ENCODE data around the gene AURKA. TPM values are rescaled to one million over a fixed set of nuclear protein-coding genes. Genes with fewer than 3 reads are reported as not detected.
"Not testable (repeated sequence)": the region's sequence is repeated elsewhere in the genome, so short reads cannot be mapped to it uniquely, and the experiment has no call there.

The AURKA gene
- total and polyA plus RNA-seq, 2 of the 8 experiments (the other 6 are each of a cell fraction or from before 2014, with no cell fraction given): 45.8 to 84.8 TPM

- H3K23me2 ChIP-seq (ENCODE audit: low read depth, low read length); FAIRE-seq; DNase-seq (ENCODE audit: low read depth in 1 of 2, low spot score in 2 of 2); H2BK120ac ChIP-seq (replicated peaks; ENCODE audit: low read depth, low read length); H2BK15ac ChIP-seq (ENCODE audit: low read length); H3K4me3 ChIP-seq (ENCODE audit: extremely low read depth in 1 of 4, insufficient read depth in 2 of 4, low read depth in 3 of 4, low read length in 4 of 4); H2BK20ac ChIP-seq (ENCODE audit: low read length); H3K14ac ChIP-seq (ENCODE audit: insufficient read length); POLR2A ChIA-PET (ENCODE audit: partially characterized antibody); H2BK12ac ChIP-seq (ENCODE audit: low read depth, low read length); H3K9me3 ChIP-seq (ENCODE audit: insufficient read depth in 2 of 2, low read depth in 1 of 2, low read length in 1 of 2); H3K4ac ChIP-seq (replicated peaks; ENCODE audit: insufficient read length, low read depth, low read length); H3K4me1 ChIP-seq (replicated peaks in 1 of 4; ENCODE audit: control insufficient read depth in 3 of 4, insufficient read depth in 4 of 4, low read length in 3 of 4); H4K91ac ChIP-seq (replicated peaks; ENCODE audit: insufficient read length, low read length); H3K18ac ChIP-seq (ENCODE audit: extremely low read depth, low read length); H4K5ac ChIP-seq (ENCODE audit: insufficient read length, low read depth, low read length); H3K79me1 ChIP-seq (ENCODE audit: low read depth, low read length); H4K20me1 ChIP-seq (replicated peaks in 1 of 2; ENCODE audit: control insufficient read depth in 1 of 2, insufficient read depth in 2 of 2, low read length in 2 of 2); H3K9ac ChIP-seq (replicated peaks in 1 of 4; ENCODE audit: extremely low read depth in 1 of 4, low read depth in 3 of 4, low read length in 3 of 4); H3K27me3 ChIP-seq (replicated peaks in 1 of 4; ENCODE audit: control insufficient read depth in 3 of 4, extremely low read depth in 1 of 4, insufficient read depth in 3 of 4, low read length in 3 of 4); H2AK5ac ChIP-seq (ENCODE audit: low read depth, low read length); H3K79me2 ChIP-seq (ENCODE audit: control insufficient read depth in 1 of 2, insufficient read depth in 2 of 2, low read length in 2 of 2); H3K56ac ChIP-seq (replicated peaks; ENCODE audit: insufficient read length, low read depth, low read length); H2AFZ ChIP-seq (ENCODE audit: low read length); H4K8ac ChIP-seq (ENCODE audit: extremely low read depth, insufficient read depth, low read length); H3K27ac ChIP-seq (ENCODE audit: low read depth, low read length); H2BK5ac ChIP-seq (ENCODE audit: low read depth, low read length); H3K23ac ChIP-seq (ENCODE audit: insufficient read length); H3K4me2 ChIP-seq (ENCODE audit: insufficient read depth in 1 of 2, low read depth in 2 of 2, low read length in 2 of 2): not testable (repeated sequence)
- H3K36me3 ChIP-seq (ENCODE audit: control insufficient read depth in 2 of 4, insufficient read depth in 4 of 4, low read length in 3 of 4): peaks cover 0 to 22% (median 10%) of the 10 kb centered on the region in 4 experiments; a peak in 6 of 8 replicates
- 93% methylated on average over 7 of the region's 7 CpGs; no CpG with 5 or more reads in 1 of the 2 experiments for WGBS, 2 experiments (ENCODE audit: extremely low coverage in 1 of 2, insufficient coverage in 1 of 2, insufficient read length in 1 of 2, insufficient replicate concordance in 2 of 2, low coverage in 1 of 2, low lambda C conversion rate in 2 of 2, missing lambda C conversion rate in 1 of 2)
- CTCF ChIA-PET (ENCODE audit: partially characterized antibody): interaction anchor here (0.7 to 1.0 kb wide), 2 partner anchors 11 to 94 kb away, joined by 3 read pairs; no protein-coding TSS in a partner anchor
Measured at GRCh38 chr20:56411287-56411686, 19.3 kb upstream of the AURKA start.

All from H1 (cell line).